GM19372 (cell line): ENCODE results near the gene SLC37A4.
A peak's percentile ranks its signal among the peaks of the same experiment; 100 is the strongest.
"Not testable (repeated sequence)": the region's sequence is repeated elsewhere in the genome, so short reads cannot be mapped to it uniquely, and the experiment has no call there.

Experiments used
- ATAC-seq: cut with Tn5 transposase; IDR thresholded peaks from one replicate; pipeline ENCODE4 v1.9.1; 2021; ENCODE audit warnings: mild to moderate bottlenecking, low read depth, moderate library complexity; ENCODE audit not compliant: unreplicated experiment

The SLC37A4 gene

DNA sequence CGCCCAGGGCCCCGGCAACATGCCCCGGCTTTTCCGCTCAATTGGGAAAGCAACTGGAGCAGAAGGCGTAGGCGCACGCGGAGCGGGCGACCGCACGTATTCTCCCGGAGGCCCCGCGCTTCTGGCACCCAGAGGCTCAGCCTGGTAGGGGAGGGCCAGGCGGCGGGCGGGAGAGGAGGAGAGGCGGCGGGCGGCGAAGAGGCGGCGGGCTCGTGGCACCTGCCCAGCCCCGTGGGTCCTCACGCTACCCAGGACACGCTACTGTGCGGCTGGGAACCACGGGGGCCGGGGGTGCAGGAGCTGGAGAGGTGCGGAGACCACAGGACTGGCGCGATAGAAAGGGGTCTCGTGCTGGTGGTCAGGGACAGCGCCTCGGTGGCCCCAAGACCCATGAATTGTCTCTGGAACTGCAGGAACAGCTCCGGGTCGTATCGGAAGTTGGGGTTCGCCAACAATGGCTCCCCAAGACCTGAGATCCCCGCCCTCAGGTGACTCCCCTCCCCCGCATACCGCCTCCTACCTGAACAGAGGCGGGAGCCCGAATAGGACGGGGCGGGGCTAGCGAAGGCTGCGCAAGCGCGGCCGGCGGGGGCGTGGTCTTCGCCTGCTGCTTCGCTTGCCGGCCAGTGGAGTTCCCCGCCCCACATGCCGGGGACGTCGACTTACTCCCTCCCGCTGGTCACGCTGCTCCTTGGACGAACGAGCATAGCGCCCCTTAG lies at the start of gene SLC37A4:
Gene SLC37A4, minus strand, starts transcription at position 549 of the 719 bp plus-strand sequence.
- ATAC-seq = peak; percentile 92

DNA sequence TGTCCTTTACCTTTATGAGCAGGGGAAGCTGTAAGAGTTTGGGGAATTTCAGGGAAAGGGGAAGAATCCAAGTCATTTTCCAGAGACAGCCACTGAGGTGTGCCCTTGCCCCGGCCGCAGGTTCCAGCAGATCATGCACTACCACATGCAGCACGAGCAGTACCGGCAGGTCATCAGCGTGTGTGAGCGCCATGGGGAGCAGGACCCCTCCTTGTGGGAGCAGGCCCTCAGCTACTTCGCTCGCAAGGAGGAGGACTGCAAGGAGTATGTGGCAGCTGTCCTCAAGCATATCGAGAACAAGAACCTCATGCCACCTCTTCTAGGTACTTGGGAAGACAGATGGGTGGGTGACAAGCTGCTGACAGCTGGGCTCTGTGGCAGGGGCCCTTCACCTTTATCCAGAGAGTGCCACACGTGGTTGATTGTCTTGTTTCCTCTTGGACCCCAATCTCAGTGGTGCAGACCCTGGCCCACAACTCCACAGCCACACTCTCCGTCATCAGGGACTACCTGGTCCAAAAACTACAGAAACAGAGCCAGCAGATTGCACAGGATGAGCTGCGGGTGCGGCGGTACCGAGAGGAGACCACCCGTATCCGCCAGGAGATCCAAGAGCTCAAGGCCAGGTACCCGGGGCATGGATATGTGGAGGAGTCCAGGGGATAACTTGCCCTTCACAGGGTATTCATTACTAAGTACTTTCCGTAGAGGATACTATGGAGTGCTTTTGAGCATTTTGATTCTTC lies 48.2 kb upstream of the SLC37A4 start:
- ATAC-seq = no peak

DNA sequence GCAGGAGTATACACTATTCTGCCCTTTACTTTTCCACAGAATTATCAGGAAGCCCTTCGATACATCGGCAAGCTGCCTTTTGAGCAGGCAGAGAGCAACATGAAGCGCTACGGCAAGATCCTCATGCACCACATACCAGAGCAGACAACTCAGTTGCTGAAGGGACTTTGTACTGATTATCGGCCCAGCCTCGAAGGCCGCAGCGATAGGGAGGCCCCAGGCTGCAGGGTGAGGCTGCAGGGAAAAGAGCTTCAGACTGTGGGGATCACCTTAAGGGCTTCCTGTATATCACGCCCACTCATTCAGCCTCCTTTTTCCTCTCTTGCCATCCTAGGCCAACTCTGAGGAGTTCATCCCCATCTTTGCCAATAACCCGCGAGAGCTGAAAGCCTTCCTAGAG lies 47.2 kb upstream of the SLC37A4 start:
- no peak for ATAC-seq

DNA sequence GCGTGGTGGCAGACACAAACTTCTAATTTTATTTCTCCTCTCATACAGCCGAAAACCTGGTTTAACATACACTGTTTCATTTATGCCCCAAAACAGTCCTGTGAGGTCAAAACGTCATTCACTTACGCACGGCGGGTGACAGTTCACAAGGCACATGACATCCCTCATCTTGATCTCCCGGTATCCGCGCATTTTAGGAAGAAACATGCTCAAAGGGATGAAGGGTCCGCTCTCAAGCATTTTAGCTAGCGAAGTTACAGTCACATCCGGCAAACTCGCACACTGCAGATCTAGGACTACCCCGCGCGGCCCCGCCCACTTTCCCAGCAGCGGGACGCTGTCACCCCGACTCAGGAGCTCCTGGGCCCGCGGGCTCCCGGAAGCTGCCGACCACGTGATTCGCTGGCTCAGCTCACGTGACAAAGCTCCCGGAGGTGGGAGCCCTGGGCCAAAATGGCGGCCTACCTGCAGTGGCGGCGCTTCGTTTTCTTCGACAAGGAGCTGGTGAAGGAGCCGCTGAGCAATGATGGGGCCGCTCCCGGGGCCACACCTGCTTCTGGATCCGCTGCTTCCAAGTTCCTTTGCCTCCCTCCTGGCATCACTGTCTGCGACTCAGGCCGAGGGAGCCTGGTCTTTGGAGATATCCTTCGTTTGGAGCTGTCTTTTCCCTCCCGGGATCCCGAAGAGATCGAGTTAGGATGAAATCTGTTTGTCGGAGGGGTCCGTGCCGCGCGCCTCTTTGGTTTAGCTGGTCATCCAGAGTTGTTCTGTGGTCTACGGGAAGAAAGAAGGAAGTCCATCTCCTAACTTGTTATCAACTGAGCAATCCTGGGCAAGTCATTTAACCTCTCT lies 36.9 kb upstream of the SLC37A4 start, which contains the start of gene VPS11:
Gene VPS11, plus strand, starts transcription at position 448 of the 852 bp plus-strand sequence. Its CDS starts 6 bp downstream, at position 454.
- ATAC-seq = peak; percentile 92

DNA sequence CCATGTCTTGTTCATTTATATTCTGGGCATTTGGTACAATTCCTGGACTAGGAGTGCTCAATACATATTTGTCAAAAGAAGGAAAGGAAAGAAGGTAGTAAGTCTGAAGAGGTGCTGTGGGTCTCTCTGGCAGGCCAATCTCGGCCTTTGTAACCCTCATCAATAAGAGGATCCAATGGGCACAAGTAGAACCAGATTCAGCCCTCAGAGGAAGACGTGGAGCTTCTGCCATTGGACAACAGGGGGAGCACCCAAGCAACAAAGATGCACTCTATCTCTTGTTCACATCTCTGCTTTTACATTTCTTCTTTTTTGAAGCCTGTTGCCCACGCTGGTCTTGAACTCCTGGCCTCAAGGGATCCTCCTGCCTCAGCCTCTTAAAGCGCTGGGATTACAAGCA lies 34.7 kb upstream of the SLC37A4 start:
- no peak for ATAC-seq

DNA sequence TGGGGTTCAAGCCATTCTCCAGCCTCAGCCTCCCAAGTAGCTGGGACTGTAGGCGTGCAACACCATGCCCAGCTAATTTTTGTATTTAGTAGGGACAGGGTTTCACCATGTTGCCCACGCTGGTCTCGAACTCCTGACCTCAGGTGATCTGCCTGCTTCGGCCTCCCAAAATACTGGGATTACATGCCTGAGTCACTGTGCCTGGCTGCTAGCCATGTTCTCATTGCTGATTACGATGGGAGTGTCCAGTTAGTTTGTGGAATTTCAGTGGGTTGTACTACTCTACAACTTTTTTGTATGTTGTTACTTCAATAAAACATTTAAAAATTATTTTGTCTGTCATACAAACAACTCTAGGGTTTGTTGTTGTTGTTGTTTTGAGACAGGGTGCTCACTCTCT lies 32.1 kb upstream of the SLC37A4 start:
- ATAC-seq = no peak

DNA sequence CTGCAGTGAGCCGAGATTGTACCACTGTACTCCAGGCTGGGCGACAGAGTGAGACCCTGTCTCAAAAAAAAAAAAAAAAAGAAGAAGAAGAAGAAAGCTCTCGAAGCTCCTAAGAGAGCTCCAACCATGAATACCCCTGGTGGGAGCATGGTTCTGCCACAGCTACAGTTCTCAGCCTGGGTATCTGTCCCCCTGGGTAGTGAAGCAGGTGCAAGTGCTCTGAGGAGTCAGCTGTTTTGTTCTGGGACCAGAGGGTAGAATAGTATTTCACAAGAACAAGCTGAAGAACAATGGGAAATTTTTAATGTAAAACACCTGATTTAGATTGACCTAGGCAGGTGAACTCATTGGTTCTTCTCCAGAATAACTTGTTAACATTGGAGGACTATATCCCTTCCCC lies 30.6 kb upstream of the SLC37A4 start:
- no peak for ATAC-seq

DNA sequence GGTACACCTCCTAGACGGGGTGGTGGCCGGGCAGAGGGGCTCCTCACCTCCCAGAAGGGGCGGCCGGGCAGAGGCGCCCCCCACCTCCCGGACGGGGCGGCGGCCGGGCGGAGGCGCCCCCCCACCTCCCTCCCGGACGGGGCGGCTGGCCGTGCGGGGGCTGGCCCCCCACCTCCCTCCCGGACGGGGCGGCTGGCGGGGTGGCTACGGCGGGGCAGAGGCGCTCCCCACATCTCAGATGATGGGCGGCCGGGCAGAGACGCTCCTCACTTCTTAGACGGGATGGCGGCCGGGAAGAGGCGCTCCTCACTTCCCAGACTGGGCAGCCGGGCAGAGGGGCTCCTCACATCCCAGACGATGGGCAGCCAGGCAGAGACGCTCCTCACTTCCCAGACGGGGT lies 28.5 kb upstream of the SLC37A4 start:
- not testable (repeated sequence) for ATAC-seq

DNA sequence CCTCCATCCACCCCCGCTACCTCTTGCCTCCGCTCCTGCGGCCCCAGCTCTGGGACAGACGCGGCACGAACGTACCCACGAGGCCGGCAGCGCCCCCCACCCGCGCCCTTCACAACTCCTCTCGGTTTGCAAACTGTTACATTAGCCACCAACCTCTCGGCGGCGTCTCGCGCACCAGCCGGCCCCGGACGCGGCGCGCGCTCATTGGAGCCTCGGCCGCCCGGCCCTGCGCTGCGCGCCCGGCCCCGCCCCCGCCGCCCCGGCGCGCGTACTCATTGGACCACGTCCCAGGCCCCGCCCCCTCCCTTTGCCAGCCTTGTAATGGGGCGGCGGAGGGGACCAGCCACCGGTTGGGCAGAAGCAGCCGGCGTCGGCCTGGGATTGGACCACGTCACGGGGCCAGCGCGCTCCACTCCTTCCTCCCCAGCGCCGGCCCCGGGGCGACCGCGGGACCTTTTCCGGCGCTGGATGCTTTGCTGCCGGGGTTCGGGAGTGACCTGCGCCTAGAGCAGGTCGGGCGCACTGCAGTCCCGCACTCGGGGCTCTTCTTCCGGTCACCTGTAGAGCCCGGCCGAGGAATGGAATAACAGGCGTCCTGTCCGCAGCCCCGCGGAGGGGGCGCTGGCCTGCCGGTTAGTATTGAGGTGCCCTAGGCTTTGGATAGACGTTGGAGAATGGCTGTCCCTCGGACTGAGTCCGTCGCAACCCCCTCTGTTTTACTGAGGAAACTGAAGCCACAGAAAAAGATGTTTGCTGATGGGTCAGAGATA lies 26.5 kb upstream of the SLC37A4 start, which contains the start of gene HYOU1:
Gene HYOU1, minus strand, starts transcription at position 206 of the 770 bp plus-strand sequence. CDS start 1,045 bp downstream, outside the sequence.
- ATAC-seq = peak; percentile 92

DNA sequence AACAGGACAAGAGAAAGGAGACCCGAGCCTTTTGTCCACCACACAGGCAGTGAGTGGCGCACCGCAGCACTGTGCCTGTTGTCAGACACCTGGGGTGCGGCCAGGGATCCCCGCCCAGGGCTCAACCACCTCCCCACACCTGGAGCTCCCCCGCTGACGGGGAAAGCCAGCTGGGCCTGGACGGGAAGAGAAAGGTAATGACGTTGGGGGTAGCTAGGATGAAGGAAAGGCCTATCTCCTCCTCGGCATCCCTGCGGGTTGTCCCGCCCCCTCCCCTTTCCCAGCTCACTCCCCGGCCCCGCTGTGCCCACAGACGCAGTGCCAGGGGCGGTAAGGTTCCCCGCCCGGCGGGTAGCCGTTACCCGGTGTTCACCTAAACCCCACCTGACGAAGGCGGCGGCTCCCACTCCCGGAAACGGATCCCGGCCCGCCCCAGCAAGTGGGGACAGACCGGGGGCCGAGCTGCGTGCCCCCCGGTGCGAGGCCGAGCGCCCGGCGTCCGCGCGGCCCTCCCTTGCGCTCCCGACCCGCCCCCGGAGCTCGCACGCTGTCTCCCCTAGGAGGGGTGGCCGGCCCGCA lies 25.8 kb upstream of the SLC37A4 start:
- ATAC-seq = no peak

DNA sequence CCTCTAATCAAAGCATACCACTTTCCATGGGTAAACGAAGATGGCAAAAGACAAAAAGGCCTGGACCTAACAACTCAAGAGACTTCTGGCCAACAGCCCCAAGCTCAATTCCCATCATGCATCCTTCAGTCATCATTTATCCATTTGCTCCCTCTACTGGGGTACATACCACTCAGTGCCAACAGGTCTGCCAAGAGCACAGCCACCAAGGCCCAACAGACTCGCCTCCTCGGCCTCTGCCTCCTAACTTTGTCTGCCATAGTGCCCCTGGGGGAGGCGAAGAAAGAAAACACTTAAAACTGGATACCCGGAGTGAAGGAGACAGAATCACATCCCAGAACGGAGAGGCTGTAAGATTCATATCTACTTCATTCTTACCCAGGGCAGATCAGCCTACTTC lies 25.2 kb upstream of the SLC37A4 start:
- no peak for ATAC-seq

DNA sequence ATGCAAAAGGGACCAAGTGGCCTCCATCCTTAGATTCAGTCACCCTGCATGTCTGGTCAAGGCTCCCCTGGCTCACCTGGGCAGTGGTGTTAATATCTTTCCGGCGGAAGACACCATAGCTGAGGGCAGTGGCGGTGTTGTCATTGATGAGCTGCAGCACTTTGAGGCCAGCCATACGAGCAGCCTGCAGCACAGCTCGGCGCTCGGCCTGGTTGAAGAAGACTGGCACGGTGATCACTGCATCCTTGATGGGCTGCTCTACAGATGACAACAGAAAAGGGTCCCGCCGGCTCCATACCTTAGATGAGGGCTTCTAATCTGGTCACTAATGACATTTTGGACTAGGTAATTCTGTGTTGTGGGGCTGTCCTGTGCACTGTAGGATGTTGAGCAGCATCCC lies 23.7 kb upstream of the SLC37A4 start:
- no peak for ATAC-seq

DNA sequence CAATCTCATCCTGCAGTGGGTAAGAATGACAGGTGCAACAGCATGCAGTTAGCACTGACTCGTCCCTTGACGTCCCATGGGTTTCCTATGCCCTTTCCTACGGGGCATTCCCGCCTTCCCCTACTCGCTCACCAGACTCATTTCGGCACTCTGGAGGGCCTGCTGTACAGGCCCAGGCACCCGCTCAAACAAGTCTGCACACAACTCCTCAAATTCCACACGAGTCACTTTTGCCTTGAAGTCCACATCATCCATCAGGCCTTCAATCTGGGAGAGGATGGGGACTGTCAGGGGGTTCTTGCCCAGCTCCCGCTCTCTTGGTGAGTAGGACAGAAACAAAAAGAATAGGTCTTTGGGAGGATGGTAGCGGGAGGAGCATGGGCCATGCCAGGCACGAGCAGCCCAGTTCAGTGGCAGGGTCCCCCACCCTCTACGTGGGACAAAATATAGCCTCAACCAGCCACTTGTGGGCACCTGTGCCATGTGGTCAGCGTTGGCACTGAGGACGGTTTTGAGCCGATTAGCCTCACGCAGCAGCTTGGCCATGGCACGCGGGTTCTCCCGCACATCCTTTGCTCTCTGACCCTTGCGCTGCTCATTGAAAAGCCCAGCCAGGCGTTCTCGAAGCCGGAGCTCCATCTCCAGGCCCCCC lies 21.6 kb upstream of the SLC37A4 start:
- ATAC-seq = no peak

DNA sequence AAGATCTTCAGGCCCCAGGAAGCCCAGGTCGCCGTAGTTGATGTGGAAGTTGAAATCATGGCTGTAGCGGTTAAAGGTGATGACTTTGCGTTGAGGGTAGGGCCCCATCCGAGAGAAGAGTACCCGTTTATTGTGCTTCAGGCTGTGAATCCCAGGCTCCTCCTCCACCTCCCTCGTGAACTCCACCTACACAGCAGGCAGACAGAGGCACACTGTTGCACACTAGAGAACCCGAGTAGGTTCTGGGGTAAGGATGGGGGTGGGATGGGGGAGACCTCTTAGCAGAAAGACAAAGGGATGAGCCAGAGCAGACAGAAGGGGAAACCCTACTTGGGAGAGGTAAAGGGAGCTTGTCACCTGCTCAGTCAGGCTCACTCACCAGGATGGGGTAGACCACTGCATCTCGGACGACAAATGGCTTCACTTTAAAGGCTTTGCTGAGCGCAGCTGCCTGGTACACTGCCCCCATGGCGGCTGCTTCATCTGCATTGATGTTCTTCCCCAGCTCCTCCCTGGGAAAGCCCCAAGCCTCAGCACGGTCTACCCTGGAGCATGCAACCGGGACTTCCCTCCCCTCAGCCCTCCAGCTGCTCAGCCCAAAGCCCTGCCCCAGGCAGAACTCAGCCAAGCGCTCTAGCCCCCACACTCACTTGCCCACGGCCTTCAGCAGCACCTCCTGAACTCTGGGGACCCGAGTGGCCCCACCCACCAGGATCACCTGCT lies 20.9 kb upstream of the SLC37A4 start:
- peak; percentile 47 for ATAC-seq

DNA sequence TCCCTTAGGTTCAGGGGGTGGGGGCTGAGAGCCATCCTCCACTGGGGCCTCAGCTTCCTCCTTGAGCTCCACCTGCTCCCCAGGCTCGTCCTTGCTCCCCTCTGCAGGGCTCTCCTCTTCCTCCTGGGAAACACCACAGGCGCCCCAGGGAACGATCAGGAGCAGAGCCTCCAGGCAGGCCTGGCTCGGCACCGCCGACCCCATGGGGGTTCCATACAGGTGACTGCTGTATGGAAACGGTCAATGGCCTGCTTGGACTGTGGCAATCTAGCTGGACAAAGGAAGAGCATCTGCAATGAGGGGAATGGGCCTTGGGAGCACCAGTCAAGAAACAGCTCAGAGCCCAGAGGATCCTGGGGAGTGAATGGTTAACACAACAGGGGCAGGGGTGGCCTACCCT lies 18.4 kb upstream of the SLC37A4 start:
- no peak for ATAC-seq

DNA sequence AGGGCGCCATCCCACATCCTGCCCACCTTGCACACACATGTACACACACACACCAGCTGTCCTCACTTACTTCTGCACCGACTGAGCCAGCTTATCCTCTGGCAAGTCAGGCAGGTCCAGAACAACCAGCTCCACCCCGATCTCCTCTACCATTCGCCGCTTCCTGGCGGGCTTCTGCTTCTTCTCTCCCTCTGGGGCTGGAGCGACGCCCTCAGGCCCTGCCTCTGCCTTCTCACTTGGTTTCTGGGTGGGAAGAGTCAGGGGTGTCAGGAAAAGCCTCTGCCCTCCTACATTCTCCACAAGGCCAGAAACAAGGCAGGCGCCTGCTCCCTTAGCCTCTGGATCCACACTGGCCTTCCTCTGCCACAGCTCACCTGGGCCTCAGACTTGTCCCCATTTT lies 18.0 kb upstream of the SLC37A4 start:
- ATAC-seq = no peak

DNA sequence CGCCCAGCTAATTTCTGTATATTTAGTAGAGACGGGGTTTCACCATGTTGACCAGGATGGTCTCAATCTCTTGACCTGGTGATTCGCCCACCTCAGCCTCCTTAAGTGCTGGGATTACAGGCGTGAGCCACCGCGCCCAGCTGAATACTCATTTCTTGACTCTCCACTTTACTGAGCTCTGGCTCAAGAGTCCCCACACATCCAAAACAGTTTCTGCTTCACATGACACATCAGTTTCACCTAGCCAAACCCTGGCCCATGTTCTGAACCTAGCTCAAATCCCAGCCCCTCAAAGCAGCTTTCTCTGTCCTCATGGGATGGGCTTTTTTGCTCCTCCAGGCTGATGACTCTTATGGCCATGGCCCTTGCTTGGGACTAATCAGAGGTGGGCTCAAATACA lies 16.5 kb upstream of the SLC37A4 start:
- no peak for ATAC-seq

DNA sequence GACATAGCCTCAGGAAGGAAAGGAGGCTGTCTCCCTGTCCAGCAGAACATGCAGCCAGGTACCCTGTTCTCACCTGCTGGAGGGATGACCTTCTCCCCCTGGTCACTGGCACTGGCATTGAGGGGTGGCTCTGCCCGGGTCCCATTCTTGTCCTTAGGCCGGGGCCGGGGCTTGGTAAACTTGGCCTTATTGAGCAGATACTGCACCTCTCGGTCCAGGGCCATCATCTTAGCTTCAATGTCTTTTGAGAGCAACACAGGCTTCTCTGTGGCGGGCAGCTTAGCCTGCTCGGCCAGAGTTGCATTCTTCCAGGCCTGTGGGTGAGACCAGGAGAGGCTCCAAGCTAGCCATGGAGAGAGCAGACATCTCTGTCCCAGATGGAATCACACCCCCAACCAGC lies 15.8 kb upstream of the SLC37A4 start:
- no peak for ATAC-seq

DNA sequence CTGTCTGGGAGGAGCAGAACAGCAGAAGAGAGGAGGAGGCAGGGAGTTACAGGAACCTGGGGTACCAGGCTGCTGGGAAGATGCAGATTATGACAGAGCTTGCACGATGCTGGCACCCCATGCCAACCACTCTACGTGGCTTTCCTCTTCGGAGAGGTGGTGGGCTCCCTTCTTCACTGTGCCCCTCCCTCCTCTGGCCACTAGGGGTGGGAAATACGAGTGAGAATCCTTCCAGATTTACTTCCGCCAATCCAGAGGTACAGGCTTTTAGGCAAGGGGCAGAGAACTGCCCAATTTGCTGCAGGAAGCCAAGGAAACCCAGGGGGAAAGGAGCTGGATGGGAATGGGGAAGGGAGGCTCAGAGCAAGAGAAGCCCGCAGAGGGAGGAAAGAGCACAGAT lies 14.0 kb upstream of the SLC37A4 start:
- no peak for ATAC-seq
